DMS53 treated with DMSO at 0.1 percent for 48 hours (cell line): Measurements from ENCODE around the gene PLEKHH2.

Experiments
- DNase-seq: peaks from one replicate; lab custom pipeline; 2025; ENCODE audit not compliant: unreplicated experiment; lab: John Stamatoyannopoulos, UW

Gene PLEKHH2

DNA sequence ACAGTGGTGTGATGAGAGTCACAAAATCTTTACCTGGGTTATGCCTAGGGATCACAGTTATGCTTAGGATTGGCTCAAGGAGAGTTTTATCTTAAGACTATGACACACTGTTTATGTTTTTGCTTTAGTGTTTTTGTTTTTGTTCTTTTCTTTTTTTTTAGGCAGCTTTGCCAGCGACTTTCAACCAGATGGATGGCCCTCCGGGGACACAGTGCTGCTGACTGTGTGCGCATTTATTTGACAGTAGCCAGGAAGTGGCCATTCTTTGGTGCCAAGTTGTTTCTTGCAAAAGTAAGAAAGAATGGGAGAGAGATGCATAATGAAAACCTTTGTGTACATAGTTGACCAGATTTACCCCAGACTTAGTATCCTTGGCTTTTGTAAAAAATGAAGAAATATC lies 121.7 kb downstream of the PLEKHH2 start:
- no peak for DNase-seq

DNA sequence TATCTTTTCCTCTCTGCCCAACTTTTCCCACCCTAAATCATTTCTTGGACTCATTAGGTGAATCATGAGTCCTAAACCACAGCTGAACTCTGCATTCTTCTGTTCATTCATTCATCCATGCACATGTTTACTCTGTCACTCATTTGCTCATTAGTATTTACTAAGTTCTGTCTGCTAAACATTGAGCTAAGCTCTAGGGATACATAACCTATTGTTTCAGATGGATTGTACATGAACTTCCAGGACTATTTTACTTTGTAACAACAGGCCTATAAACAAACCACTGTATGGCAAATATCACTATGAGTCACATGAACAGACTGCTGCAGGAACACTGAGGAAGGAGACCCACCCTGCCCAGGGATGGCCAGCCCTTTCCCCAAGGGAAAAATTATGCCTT lies 122.1 kb downstream of the PLEKHH2 start:
- no peak for DNase-seq

GRCh38 chr2:43762286-43762685 lies 125.2 kb downstream of the PLEKHH2 start:
- no peak for DNase-seq

- DNase-seq: no peak
Measured at GRCh38 chr2:43763091-43763490, 126.0 kb downstream of the PLEKHH2 start.

DNA sequence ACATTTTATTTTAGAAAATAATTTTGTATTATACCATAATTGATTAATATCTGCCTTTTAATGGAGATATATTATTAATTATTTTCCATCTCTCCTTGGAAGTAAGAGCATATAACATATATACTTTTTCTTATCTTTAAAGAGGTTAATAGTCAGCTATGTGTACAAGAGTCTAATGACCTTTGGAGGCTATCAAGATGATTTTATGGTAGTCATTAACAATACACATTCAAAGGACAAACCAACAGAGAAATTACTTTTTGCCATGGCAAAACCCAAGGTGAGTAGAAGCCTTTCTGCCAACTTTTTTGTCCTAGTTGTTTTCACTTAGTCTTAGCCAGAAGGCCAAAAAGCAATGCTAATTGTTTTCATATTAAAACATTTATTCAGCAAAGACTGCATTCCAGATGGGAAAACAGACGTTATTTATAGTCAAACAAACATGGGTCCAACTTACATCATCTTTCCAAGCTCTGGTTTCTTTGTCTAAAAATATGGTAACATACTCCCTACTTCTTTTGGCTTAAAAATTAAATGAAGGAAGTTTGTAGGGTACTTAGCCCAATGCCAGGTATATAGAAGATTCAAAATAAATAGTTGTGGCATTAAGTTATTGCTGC lies 127.1 kb downstream of the PLEKHH2 start:
- DNase-seq: no peak

DNA sequence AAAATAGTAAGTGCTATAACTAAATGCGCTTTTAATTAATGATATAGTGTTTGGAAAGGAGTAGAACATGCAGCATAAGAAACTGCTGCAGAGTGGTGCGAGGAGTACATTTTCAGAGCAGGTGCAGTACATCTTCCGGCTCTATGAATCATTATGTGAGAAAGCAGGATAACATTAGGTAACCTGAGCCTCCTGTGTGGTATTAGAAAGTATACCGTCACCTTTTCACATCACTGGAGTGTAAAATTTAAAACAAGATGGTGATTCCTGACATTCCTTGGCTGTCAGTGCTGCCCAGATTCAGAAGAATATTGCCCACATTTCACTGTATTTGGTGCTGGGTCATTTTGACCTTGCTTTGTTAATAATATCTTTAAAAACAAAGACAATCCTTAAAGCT lies 128.9 kb downstream of the PLEKHH2 start:
- peak; percentile 72 for DNase-seq

GRCh38 chr2:43773876-43774613 lies 137.0 kb downstream of the PLEKHH2 start, which contains the start of gene DYNC2LI1:
Gene DYNC2LI1, plus strand, starts transcription at chr2:43774039. Its CDS starts 100 bp downstream, at chr2:43774139.
- peak; percentile 96 for DNase-seq

DNA sequence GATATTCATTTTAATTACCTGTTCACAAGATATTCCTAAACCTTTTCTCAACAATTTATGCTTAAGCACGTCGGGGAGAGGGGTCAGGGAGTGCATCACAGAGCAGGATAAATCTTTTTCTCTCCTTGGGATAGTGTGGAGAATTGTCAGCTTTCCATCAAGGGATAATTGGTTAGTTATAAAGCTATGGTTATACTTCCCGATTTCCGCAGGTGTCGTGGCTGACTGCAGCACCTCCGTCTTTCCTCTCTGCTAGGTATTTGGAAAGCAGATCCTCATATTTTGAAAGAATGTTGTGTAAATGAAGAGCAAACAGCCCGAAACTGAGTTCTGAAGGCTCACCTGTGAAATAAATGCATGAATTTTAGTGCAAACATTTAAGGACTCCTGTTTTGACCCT lies 137.6 kb downstream of the PLEKHH2 start:
- peak; percentile 25 for DNase-seq

DNA sequence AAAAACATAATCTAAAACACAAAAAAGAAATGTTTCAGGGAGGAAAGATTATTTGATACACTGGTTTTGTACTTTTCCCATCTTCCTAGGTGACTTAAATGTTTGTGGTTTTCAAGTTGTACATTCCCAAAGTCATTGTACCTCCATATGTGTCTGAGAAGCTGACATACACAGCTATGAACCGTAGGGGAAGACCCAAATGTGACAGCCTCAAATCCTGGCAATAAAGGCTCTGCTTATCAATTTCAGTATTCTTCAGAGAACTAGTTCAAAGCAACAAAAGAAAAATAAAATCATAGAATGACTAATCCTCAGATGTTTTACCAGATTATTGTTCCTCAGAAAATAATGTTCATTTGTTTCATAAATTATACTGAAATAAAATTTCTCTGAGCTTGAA lies 139.3 kb downstream of the PLEKHH2 start:
- no peak for DNase-seq

DNA sequence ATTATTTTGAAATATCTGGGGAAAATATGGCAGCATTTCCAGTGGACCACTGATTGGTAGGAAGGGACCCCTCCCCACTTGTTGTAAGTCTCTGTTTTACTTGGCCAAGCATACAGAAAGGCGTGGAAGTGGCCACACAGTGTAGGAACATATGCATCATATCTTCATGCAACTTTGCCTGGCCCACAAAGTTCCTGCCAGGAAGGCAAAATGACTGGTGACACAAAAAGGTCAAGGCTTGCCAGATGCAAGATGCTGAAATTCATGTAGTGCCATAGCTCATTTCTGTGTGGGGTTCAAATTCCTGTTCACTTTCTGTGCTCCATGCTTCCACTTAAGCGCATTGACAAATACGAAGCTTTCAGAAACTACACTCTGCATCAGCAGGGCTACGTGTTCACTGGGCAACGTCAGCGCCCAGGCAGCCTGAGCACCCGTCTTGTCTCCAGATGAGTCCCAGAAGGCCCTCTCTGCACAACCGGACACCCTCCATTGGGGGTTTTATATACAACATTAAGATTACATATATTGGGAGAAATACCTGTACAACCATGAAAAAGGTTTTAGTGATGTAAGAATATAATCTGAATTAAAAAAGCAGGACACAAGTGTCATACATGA lies 140.4 kb downstream of the PLEKHH2 start:
- DNase-seq: no peak

- DNase-seq: no peak
Measured at GRCh38 chr2:43778233-43778632, 141.2 kb downstream of the PLEKHH2 start.

GRCh38 chr2:43787895-43788294 lies 150.8 kb downstream of the PLEKHH2 start:
- DNase-seq: no peak

GRCh38 chr2:43788646-43789045 lies 151.6 kb downstream of the PLEKHH2 start:
- DNase-seq: no peak

DNA sequence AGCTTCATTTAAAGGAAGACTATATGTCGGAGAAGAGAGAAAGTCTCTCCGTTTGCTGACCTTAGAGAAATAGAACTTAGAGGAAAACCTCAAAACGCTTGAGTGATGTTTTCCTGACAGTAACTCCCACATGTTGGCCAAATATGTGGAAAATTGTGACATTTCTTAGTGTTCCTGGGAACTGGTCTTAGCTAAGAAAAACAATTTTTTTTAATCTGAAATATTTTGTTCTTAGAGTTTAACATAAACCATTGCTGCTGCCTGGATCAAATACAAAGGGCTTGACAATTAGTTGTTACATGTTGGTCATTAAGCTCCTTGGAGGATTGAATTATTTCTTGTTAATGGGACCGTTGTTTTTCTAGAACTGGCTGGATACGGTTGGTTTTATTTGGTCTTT lies 153.1 kb downstream of the PLEKHH2 start:
- no peak for DNase-seq

GRCh38 chr2:43791035-43791765 lies 154.1 kb downstream of the PLEKHH2 start:
- DNase-seq: no peak

GRCh38 chr2:43792653-43793052 lies 155.6 kb downstream of the PLEKHH2 start:
- peak; percentile 71 for DNase-seq

- DNase-seq: no peak
Measured at GRCh38 chr2:43794956-43795355, 157.9 kb downstream of the PLEKHH2 start.

- no peak for DNase-seq
Measured at GRCh38 chr2:43796206-43796605, 159.1 kb downstream of the PLEKHH2 start.

GRCh38 chr2:43798300-43798699 lies 161.2 kb downstream of the PLEKHH2 start:
- DNase-seq: peak; percentile 16

GRCh38 chr2:43800894-43801293 lies 163.8 kb downstream of the PLEKHH2 start:
- DNase-seq: no peak

DNA sequence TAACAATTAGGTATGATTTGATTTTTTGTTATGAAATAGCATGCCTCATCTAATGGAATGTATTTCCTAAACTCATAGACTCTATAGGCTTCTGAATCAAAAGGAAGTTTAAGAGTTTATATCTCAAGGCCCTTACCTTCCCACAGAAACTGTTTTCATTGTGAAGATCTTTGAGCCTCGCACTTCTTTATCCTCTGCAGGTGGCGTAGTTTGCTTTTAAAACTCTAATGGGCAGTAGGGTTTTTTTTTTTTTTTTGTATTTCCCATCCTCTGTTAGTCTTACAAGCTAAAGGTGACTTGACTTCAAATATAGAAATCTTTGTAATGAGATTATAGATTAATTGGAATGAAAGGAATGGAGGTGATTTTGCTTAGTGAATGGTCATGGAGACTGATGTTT lies 165.1 kb downstream of the PLEKHH2 start:
- no peak for DNase-seq

GRCh38 chr2:43803113-43803512 lies 166.1 kb downstream of the PLEKHH2 start:
- no peak for DNase-seq
